DND-41 (cell line): ENCODE measurements around the gene SMCO4.

Experiments used
- EZH2 ChIP-seq: IDR thresholded peaks from 3 replicates; pipeline ENCODE4 v1.6.1; 2012; ENCODE audit warnings: borderline replicate concordance, low read depth, mild to moderate bottlenecking, moderate library complexity, low read length, inconsistent platforms; ENCODE audit not compliant: severe bottlenecking
- TF ChIP-seq, protein P1 (sequence below): IDR thresholded peaks from 2 replicates; pipeline ENCODE4 v1.5.1; 2012; ENCODE audit warnings: borderline replicate concordance, low read length, moderate library complexity, mild to moderate bottlenecking; ENCODE audit not compliant: poor library complexity, severe bottlenecking; ENCODE audit errors: extremely low read depth

- TF ChIP-seq, protein P1, sequence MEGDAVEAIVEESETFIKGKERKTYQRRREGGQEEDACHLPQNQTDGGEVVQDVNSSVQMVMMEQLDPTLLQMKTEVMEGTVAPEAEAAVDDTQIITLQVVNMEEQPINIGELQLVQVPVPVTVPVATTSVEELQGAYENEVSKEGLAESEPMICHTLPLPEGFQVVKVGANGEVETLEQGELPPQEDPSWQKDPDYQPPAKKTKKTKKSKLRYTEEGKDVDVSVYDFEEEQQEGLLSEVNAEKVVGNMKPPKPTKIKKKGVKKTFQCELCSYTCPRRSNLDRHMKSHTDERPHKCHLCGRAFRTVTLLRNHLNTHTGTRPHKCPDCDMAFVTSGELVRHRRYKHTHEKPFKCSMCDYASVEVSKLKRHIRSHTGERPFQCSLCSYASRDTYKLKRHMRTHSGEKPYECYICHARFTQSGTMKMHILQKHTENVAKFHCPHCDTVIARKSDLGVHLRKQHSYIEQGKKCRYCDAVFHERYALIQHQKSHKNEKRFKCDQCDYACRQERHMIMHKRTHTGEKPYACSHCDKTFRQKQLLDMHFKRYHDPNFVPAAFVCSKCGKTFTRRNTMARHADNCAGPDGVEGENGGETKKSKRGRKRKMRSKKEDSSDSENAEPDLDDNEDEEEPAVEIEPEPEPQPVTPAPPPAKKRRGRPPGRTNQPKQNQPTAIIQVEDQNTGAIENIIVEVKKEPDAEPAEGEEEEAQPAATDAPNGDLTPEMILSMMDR: no peak
- no peak for TF ChIP-seq EZH2
Measured at GRCh38 chr11:93480756-93481155, 62.4 kb downstream of the SMCO4 start.
